Testis (tissue), 3 donors: ENCODE measurements around the gene SNRPB2. TPM values are rescaled to one million over a fixed set of nuclear protein-coding genes. Genes with fewer than 3 reads are reported as not detected.

Experiments
- DNase-seq: peaks from one replicate; pipeline ENCODE4 v3.0.0-alpha.2; 2019
- H3K27ac ChIP-seq, 2 donors: fragments of 200-600 bp; sonication (generic); one replicate each; pipeline ENCODE4 v1.5.1; 2019
- H3K27me3 ChIP-seq: fragments of 200-600 bp; sonication (generic); one replicate; pipeline ENCODE4 v1.5.1; 2019
- H3K36me3 ChIP-seq: fragments of 200-600 bp; sonication (generic); one replicate; pipeline ENCODE4 v1.5.1; 2017; ENCODE audit warnings: low read depth; ENCODE audit errors: missing control alignments
- H3K4me1 ChIP-seq: fragments of 200-600 bp; sonication (generic); one replicate; pipeline ENCODE4 v1.5.1; 2019
- H3K4me3 ChIP-seq, 2 donors: fragments of 200-600 bp; sonication (generic); one replicate each; pipeline ENCODE4 v1.5.1; 2017 to 2019
- H3K9me3 ChIP-seq: fragments of 200-600 bp; sonication (generic); one replicate; pipeline ENCODE4 v1.5.1; 2017
- CTCF ChIP-seq, 3 experiments: fragments of 450-650 bp in 2 of 3; fragments of 200-600 bp in 1 of 3; sonication (generic) in 1 of 3; IDR thresholded peaks; one replicate each; pipeline ENCODE4 v1.5.1; 2016 to 2019; ENCODE audit warnings: antibody characterized with exemption in 3 of 3, mild to moderate bottlenecking in 2 of 3, moderate library complexity in 1 of 3
- POLR2A ChIP-seq: fragments of 450-650 bp; IDR thresholded peaks from one replicate; pipeline ENCODE4 v1.6.1; 2017; ENCODE audit warnings: antibody characterized with exemption, mild to moderate bottlenecking, moderate library complexity
- WGBS, 2 donors: methylation state at CpG; one replicate each; pipeline ENCODE4 v1.1.5; 2018; 5-methylcytosine and 5-hydroxymethylcytosine counted together
- intact Hi-C: fragments of 100-400 bp; cut with DNase I; formaldehyde crosslinking; loops from one replicate; pipeline ENCODE4 v1.15.1; 2023; ENCODE audit warnings: low total_unique reads
- polyA plus RNA-seq: library from polyadenylated mRNA; stranded (reverse); fragments of 350-450 nt; fragmentation: Illumina TruSeq; extraction: RNeasy Lipid Tissue Mini Kit (QIAGEN cat#74804); gene quantifications from one replicate; pipeline ENCODE4 v1.2.3, GENCODE V29; 2014; ENCODE audit warnings: low read depth, low replicate concordance; ENCODE audit not compliant: insufficient read depth
- total RNA-seq, 2 donors: library from RNA; depleted of rRNA; stranded (reverse); fragments of >200 nt; gene quantifications; one replicate each; pipeline ENCODE4 v1.2.3, GENCODE V29; 2016

SNRPB2 gene
- total and polyA plus RNA-seq, 3 donors from 2014 or later, result 32.8 to 47.9 (median 35.3) TPM

DNA sequence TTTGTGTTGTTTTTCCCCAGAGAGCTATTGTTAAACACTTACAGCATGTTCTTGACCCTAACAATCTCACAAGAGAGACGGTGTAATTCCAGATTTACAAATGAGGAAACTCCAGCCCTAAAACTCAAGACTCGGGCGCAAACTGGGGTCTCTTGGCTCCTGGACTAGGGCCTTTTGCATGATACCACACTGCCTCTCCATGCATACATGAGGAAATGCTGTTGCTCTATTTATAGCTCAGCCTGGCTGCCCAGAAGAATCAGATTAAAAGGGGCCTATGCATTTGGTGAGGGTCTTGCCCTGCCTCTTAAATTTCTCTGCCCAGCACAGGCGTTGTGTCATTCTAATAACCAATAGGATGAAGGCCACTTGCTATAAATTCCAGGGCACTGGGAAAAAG lies 30.5 kb upstream of the SNRPB2 start:
- no peak overlapping the region for H3K27ac ChIP-seq
- TF ChIP-seq CTCF (IDR thresholded peaks at IDR 0.05) (no peak), POLR2A (no peak)
- H3K27me3 ChIP-seq, result no peaks in the 10 kb centered on the region
- WGBS, 2 donors, result 63 to 72% methylated on average over 4 of the region's 4 CpGs
- no peaks in the 10 kb centered on the region for H3K4me1 ChIP-seq
- no peaks in the 10 kb centered on the region for H3K9me3 ChIP-seq
- DNase-seq, result no peak
- H3K36me3 ChIP-seq, result no peaks in the 10 kb centered on the region
- intact Hi-C loops, result no loop called here
- no peak overlapping the region for H3K4me3 ChIP-seq

DNA sequence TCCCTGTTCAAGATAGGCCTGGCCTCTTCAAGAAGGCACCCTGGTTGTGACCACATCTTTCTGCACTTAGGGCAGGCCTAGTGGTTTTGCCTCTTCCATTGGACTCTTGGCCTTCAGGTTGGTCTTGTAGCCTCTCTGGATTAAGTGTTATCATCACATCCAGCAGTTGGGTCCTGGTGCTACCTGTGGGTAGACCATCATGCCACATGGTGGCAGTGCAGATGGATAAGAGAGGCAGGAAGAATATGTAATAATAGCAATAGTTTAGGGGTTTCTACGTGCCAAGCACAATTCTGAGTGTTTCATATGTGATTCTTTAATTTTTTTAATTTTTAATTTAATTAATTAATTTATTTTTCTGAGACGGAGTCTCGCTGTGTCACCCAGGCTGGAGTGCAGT lies 28.5 kb upstream of the SNRPB2 start:
- no peaks in the 10 kb centered on the region for H3K4me1 ChIP-seq
- no peaks in the 10 kb centered on the region for H3K27me3 ChIP-seq
- intact Hi-C loops, result no loop called here
- H3K36me3 ChIP-seq, result no peaks in the 10 kb centered on the region
- peak; percentile 16 for DNase-seq
- TF ChIP-seq POLR2A (no peak), CTCF (IDR thresholded peaks at IDR 0.05) (no peak)
- no peak overlapping the region for H3K27ac ChIP-seq
- 86 to 91% methylated on average over 3 of the region's 3 CpGs for WGBS, 2 donors
- no peaks in the 10 kb centered on the region for H3K9me3 ChIP-seq
- no peak overlapping the region for H3K4me3 ChIP-seq

DNA sequence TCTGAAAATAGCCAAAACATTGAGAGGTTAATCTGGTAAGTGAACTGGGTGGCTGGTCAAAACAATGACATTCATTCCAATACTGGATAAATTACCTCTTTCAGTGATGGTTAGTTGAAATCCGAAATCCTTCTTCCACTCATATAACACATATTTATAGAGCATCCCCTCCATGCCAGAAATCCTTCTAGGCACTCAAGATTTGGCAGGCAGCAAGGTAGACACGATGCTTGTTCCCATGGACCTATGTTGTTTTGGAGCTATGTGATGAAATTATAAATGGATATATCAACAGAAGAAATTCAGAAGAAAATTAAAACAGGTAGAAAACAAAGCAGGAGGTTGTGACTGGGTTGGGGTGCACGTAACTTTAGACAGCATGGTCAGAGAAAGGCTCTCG lies 26.3 kb upstream of the SNRPB2 start:
- WGBS, 2 donors, result 70 to 91% methylated on average over 4 of the region's 4 CpGs
- H3K36me3 ChIP-seq, result no peaks in the 10 kb centered on the region
- no peaks in the 10 kb centered on the region for H3K9me3 ChIP-seq
- DNase-seq, result no peak
- TF ChIP-seq POLR2A (no peak), CTCF (IDR thresholded peaks at IDR 0.05) (no peak)
- intact Hi-C loops, result no loop called here
- H3K4me3 ChIP-seq, result no peak overlapping the region
- H3K4me1 ChIP-seq, result no peaks in the 10 kb centered on the region
- H3K27me3 ChIP-seq, result no peaks in the 10 kb centered on the region
- no peak overlapping the region for H3K27ac ChIP-seq

DNA sequence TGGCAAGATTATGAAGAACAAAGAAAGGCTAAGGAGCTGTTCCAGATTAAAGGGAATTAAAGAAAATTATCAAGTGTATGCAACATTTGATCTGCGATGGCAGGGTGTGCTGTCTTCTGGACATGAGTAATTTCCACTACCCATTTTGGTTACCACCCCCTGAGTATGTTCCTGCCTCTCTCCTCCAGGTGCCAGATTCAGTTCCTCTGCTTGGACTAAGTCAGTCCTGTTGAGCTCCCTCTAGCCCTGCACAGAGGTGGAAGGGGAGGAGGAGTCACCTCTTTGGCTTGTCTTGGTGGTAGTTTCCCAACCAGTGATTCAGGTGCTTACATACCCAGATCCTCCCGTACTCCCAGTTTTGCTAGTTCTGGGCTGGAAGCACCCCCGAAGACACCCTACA lies 22.2 kb upstream of the SNRPB2 start:
- no peak for TF ChIP-seq CTCF (IDR thresholded peaks at IDR 0.05)
- TF ChIP-seq POLR2A, result no peak
- intact Hi-C loops, result no loop called here
- Histone ChIP-seq H3K4me1 (no peaks in the 10 kb centered on the region), H3K36me3 (no peaks in the 10 kb centered on the region), H3K9me3 (no peaks in the 10 kb centered on the region), H3K27me3 (no peaks in the 10 kb centered on the region), H3K4me3 (no peak overlapping the region), H3K27ac (no peak overlapping the region)
- WGBS, 2 donors, result 89 to 90% methylated on average over 3 of the region's 3 CpGs
- DNase-seq, result no peak

DNA sequence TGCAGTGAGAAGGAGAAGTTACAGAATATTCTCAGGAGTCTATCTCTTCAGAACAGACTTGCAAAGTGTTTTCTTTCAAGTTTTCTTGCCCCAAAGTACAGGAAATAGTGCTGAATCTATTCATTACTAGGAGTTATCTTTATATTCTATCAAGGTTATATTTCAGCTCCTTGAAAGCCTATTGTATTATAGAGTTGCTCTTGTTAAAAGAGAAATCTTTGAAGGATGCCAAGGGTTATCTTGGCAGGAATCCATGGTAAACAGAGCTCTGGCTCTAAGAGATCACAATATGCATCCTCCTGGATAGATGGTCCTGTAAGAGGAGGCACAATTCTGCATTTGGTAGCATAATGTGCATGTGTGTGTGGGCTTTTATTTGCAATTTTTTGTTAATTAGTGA lies 21.2 kb upstream of the SNRPB2 start:
- intact Hi-C loops, result no loop called here
- H3K36me3 ChIP-seq, result no peaks in the 10 kb centered on the region
- H3K4me3 ChIP-seq, result no peak overlapping the region
- H3K27ac ChIP-seq, result no peak overlapping the region
- no peaks in the 10 kb centered on the region for H3K4me1 ChIP-seq
- no peaks in the 10 kb centered on the region for H3K27me3 ChIP-seq
- H3K9me3 ChIP-seq, result no peaks in the 10 kb centered on the region
- no peak for TF ChIP-seq CTCF (IDR thresholded peaks at IDR 0.05)
- TF ChIP-seq POLR2A, result no peak
- DNase-seq, result no peak
